Naive B cell (primary cell): ENCODE data around the gene HNRNPC. TPM values are rescaled to one million over a fixed set of nuclear protein-coding genes. Genes with fewer than 3 reads are reported as not detected.

Source experiments
- ATAC-seq, 2 donors: fragments of 150-1000 bp; cut with Tn5 transposase; 2 replicates each; pipeline ENCODE4 v1.10.0; 2021; ENCODE audit warnings: low read depth in 2 of 2, mild to moderate bottlenecking in 2 of 2, moderate library complexity in 2 of 2
- DNase-seq: peaks from one replicate; pipeline ENCODE4 v3.0.0; 2022
- H3K27ac Mint-ChIP-seq, 6 donors: one replicate each; pipeline ENCODE4 v1.8.0; 2020 to 2022; ENCODE audit warnings: mild to moderate bottlenecking in 6 of 6, mixed read lengths in 6 of 6, moderate library complexity in 5 of 6, inconsistent platforms in 2 of 6
- H3K27me3 Mint-ChIP-seq, 3 donors: one replicate each; pipeline ENCODE4 v1.8.0; 2021 to 2022; ENCODE audit warnings: mixed read lengths in 3 of 3, mild to moderate bottlenecking in 1 of 3
- H3K36me3 Mint-ChIP-seq, 2 donors: one replicate each; pipeline ENCODE4 v1.8.0; 2020 to 2022; ENCODE audit warnings: mixed read lengths in 2 of 2, inconsistent platforms in 1 of 2, mild to moderate bottlenecking in 1 of 2
- H3K4me1 Mint-ChIP-seq, 3 donors: one replicate each; pipeline ENCODE4 v1.8.0; 2020 to 2022; ENCODE audit warnings: mixed read lengths in 3 of 3, inconsistent platforms in 1 of 3, mild to moderate bottlenecking in 1 of 3, moderate library complexity in 1 of 3
- H3K4me3 Mint-ChIP-seq, 8 donors: one replicate each; pipeline ENCODE4 v1.8.0; 2020 to 2022; ENCODE audit warnings: mild to moderate bottlenecking in 8 of 8, mixed read lengths in 8 of 8, moderate library complexity in 8 of 8, inconsistent platforms in 2 of 8
- H3K9me3 Mint-ChIP-seq, 7 donors: one replicate each; pipeline ENCODE4 v1.8.0; 2020 to 2022; ENCODE audit warnings: mixed read lengths in 7 of 7, mild to moderate bottlenecking in 5 of 7, inconsistent platforms in 2 of 7, moderate library complexity in 1 of 7
- polyA plus RNA-seq, 6 donors: library from polyadenylated mRNA; unstranded; fragments of 300-500 nt; fragmentation: Illumina TruSeq; gene quantifications; one replicate each; pipeline ENCODE4 v1.2.3, GENCODE V29; 2021; ENCODE audit warnings: low read depth in 6 of 6

Gene HNRNPC
- polyA plus RNA-seq, 6 donors from 2014 or later, result 797 to 1,243 (median 873) TPM

DNA sequence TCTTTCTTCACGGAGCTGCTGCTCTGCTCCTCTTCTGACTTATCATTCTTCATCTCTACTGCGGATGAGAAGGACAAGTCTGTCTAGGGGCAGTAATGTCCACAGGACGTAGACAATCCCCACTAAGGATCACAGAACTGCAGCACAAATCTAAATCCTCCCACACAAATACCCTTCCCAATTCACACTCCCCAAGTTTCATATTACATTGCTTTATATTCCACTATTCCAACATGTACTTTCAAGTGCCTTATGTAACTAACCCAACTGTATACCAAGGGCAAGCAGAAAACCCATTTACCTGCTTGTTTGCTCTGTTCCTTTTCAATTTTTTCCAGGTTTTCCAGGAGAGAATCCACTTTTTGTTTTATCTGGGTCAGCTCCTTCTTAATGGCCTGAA lies 57.7 kb downstream of the HNRNPC start:
- DNase-seq (no peak), ATAC-seq (no peak)
- Mint-ChIP-seq H3K36me3 (peaks cover 24 to 46% of the 10 kb centered on the region in 2 donors), H3K27me3 (no peaks in the 10 kb centered on the region), H3K27ac (peak overlapping the region in 1 of 6 donors; percentile 45), H3K4me3 (no peak overlapping the region), H3K4me1 (peaks cover 15 to 35% (median 31%) of the 10 kb centered on the region in 3 donors), H3K9me3 (no peaks in the 10 kb centered on the region)

GRCh38 chr14:21210023-21210422 lies 59.2 kb downstream of the HNRNPC start:
- no peaks in the 10 kb centered on the region for H3K9me3 Mint-ChIP-seq
- peaks cover 14 to 22% (median 18%) of the 10 kb centered on the region in 3 donors for H3K4me1 Mint-ChIP-seq
- no peak overlapping the region for H3K4me3 Mint-ChIP-seq
- H3K27me3 Mint-ChIP-seq, result no peaks in the 10 kb centered on the region
- no peak for ATAC-seq
- no peak for DNase-seq
- H3K36me3 Mint-ChIP-seq, result peaks cover 24 to 46% of the 10 kb centered on the region in 2 donors
- H3K27ac Mint-ChIP-seq, result peak overlapping the region in 1 of 6 donors; percentile 15

DNA sequence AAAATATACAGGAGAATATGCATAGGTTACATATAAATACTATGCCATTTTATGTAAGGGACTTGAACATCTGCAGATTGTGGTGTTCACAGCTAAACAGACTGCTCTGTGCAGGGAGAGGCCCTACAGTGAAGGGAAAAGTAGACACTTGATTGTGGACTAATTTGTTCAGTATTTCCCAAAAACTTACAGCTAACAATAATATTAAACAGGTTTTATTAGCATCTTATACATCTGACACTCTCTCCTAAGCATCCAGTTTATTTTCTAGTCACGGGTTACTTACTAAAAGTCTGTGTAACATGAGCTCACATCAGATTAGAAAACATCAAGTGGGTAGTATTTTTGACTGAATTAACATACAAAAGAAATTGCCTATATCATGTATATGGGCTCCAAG lies 60.1 kb downstream of the HNRNPC start:
- H3K27ac Mint-ChIP-seq, result no peak overlapping the region
- no peak for DNase-seq
- H3K4me3 Mint-ChIP-seq, result no peak overlapping the region
- ATAC-seq, result no peak
- no peaks in the 10 kb centered on the region for H3K27me3 Mint-ChIP-seq
- H3K4me1 Mint-ChIP-seq, result peaks cover 9 to 13% (median 12%) of the 10 kb centered on the region in 3 donors
- H3K36me3 Mint-ChIP-seq, result peaks cover 24 to 37% of the 10 kb centered on the region in 2 donors
- H3K9me3 Mint-ChIP-seq, result no peaks in the 10 kb centered on the region

GRCh38 chr14:21208554-21208953 lies 60.7 kb downstream of the HNRNPC start:
- peaks cover 6 to 12% (median 7%) of the 10 kb centered on the region in 3 donors for H3K4me1 Mint-ChIP-seq
- no peaks in the 10 kb centered on the region for H3K27me3 Mint-ChIP-seq
- H3K9me3 Mint-ChIP-seq, result no peaks in the 10 kb centered on the region
- H3K36me3 Mint-ChIP-seq, result peaks cover 24 to 34% of the 10 kb centered on the region in 2 donors
- H3K4me3 Mint-ChIP-seq, result no peak overlapping the region
- ATAC-seq, result no peak
- DNase-seq, result no peak
- peak overlapping the region in 1 of 6 donors; percentile 2 for H3K27ac Mint-ChIP-seq

DNA sequence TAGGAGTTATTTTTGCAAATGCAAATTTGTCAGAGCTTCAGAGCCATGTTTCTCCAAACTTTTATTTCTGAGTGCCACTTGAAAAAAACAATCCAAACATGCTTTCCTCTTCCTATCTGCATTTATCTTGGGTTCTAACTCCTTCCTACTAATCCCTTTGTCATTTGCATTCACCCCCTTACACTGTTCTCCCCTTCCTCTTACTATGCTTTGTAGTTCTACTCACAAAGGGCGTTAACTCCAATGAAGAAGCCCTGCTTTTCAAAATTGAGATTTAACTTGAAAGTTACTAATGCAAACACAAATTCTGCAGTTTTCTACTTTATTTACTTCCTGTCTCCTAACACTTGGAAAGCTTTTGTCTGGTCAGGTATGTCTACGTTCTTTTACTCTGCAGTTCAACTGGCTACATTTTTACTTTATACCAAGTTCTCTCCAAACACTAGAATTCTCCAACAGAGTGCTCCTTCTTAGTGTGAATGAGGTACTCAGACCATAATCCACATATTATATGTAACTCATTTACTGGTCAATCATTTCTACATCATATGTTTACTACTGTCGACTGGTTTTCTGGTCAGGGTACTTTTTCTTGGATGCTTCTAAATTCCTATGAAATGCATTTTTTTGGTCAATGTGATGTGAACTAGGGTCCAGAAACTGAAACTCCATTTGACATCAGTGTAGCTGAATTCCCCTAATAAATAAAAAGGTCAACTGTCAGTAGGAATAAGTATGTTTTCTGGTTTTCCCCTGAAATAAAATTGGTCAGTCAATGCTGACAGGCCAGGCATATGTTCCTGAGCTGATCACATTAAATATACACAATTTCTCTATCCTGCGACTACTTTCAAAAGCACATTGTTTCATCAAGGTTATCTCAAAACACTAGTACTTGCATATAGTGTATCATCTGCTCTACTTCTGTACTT lies 62.2 kb downstream of the HNRNPC start:
- Mint-ChIP-seq H3K27ac (peak overlapping the region in 5 of 6 donors; percentile 13 to 86 (median 73)), H3K27me3 (no peaks in the 10 kb centered on the region), H3K4me3 (no peak overlapping the region), H3K36me3 (peaks cover 24 to 30% of the 10 kb centered on the region in 2 donors), H3K4me1 (peaks cover 4 to 23% (median 13%) of the 10 kb centered on the region in 3 donors), H3K9me3 (no peaks in the 10 kb centered on the region)
- ATAC-seq, result no peak
- no peak for DNase-seq

DNA sequence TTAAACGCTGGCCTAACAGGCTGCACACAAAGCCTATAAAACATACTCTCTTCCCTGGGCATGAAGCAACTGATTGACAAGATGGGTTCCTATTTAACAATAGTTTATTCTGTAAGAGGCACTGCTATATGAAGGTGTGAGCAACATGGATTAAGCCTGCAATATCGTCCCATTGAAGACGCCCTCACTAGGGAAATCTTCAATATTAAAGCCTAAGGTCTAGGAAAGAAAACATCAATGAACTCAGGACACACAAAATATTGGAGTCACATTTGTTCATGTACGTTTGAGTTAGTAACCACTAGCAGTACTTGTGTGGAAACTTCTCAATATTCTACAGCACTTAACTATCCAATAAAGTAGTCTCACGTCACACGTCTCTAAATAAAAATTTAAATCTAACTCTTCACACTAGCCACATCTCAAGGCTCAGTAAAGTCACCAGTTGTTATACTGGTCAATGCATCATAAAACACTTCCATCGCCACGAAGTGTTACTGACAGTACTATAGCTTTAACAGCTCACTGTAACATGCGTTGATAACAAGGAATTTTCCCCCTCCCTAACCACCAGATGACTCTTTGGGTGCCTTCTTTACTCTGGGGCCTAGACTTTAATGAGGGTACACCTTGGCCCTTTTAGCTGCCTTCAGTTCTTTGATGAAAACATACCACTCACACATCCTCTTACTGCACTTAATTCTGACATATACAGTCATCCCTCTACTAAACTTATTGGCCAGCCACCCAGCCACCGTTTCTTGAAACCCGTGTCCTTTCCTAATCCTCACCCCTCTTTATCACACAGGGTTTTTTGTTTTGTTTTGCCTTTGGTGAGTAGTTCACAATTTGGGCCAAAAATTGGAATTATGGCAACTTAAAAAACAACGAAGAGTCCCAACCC lies 63.3 kb downstream of the HNRNPC start:
- H3K9me3 Mint-ChIP-seq, result no peaks in the 10 kb centered on the region
- no peaks in the 10 kb centered on the region for H3K27me3 Mint-ChIP-seq
- H3K4me3 Mint-ChIP-seq, result no peak overlapping the region
- peaks cover 0 to 21% (median 7%) of the 10 kb centered on the region in 3 donors for H3K4me1 Mint-ChIP-seq
- DNase-seq (no peak), ATAC-seq (no peak)
- peak overlapping the region in 4 of 6 donors; percentile 65 to 79 (median 71) for H3K27ac Mint-ChIP-seq
- peaks cover 14 to 22% of the 10 kb centered on the region in 2 donors for H3K36me3 Mint-ChIP-seq

DNA sequence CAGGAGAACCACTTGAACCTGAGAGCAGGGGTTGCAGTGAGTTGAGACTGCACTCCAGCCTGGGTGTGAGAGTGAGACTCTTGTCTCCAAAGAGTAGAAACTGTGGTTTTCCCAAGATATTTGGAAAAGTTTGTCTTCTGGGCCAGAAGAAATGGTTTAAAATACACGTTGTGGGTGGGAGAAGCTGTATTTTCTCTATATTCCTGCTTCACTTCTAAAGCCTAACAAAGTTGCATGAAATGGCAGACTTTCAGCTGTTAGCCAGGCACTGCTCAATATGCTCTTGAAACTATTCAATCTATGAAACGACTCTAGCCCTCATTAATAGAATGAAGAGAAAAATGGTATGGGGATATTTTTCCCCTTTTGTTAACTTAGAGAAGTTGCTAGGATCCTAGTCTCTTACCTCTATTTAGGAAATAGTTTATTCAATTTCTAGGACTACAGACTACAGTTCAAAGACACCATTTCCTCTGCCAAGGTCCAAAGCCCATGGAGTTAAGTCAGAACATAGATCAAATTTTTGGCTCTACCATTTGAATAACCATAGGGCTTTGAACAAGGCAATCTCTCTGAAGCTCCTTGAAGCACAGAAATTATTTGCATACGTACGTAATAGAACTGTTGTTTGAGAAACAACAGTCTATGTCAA lies 64.1 kb downstream of the HNRNPC start:
- no peak for ATAC-seq
- Mint-ChIP-seq H3K27me3 (no peaks in the 10 kb centered on the region), H3K9me3 (no peaks in the 10 kb centered on the region), H3K27ac (peak overlapping the region in 1 of 6 donors; percentile 79), H3K4me1 (peaks cover 0 to 21% (median 7%) of the 10 kb centered on the region in 3 donors), H3K4me3 (no peak overlapping the region), H3K36me3 (peaks cover 10 to 19% of the 10 kb centered on the region in 2 donors)
- DNase-seq, result no peak

GRCh38 chr14:21204167-21205025 lies 64.8 kb downstream of the HNRNPC start:
- DNase-seq (no peak), ATAC-seq (no peak)
- Mint-ChIP-seq H3K27me3 (no peaks in the 10 kb centered on the region), H3K4me3 (peak overlapping the region in 1 of 8 donors; percentile 8), H3K36me3 (peaks cover 10 to 12% of the 10 kb centered on the region in 2 donors), H3K27ac (peak overlapping the region in 4 of 6 donors; percentile 38 to 79 (median 56)), H3K4me1 (peaks cover 0 to 21% (median 7%) of the 10 kb centered on the region in 3 donors), H3K9me3 (no peaks in the 10 kb centered on the region)

GRCh38 chr14:21203470-21204166 lies 65.6 kb downstream of the HNRNPC start:
- peak overlapping the region in 4 of 6 donors; percentile 35 to 83 (median 64) for H3K27ac Mint-ChIP-seq
- no peaks in the 10 kb centered on the region for H3K9me3 Mint-ChIP-seq
- H3K36me3 Mint-ChIP-seq, result peaks cover 10% of the 10 kb centered on the region in 2 donors
- H3K27me3 Mint-ChIP-seq, result no peaks in the 10 kb centered on the region
- H3K4me3 Mint-ChIP-seq, result peak overlapping the region in 1 of 8 donors; percentile 8
- DNase-seq (no peak), ATAC-seq (no peak)
- peaks cover 0 to 21% (median 7%) of the 10 kb centered on the region in 3 donors for H3K4me1 Mint-ChIP-seq

- no peaks in the 10 kb centered on the region for H3K27me3 Mint-ChIP-seq
- no peaks in the 10 kb centered on the region for H3K9me3 Mint-ChIP-seq
- DNase-seq (no peak), ATAC-seq (no peak)
- H3K4me3 Mint-ChIP-seq, result no peak overlapping the region
- peaks cover 5 to 10% of the 10 kb centered on the region in 2 donors for H3K36me3 Mint-ChIP-seq
- peaks cover 0 to 21% (median 7%) of the 10 kb centered on the region in 3 donors for H3K4me1 Mint-ChIP-seq
- H3K27ac Mint-ChIP-seq, result peak overlapping the region; percentile 13 to 84 (median 64)
These were observed 66.5 kb downstream of the HNRNPC start for GRCh38 chr14:21202463-21203358.
